HepG2 (cell line): ENCODE measurements around the gene KLHL17.
"Not testable (repeated sequence)": the region's sequence is repeated elsewhere in the genome, so short reads cannot be mapped to it uniquely, and the experiment has no call there.

Experiments used
- CEBPG ChIP-seq: IDR thresholded peaks from 2 replicates; pipeline ENCODE4 v1.6.1; 2016
- NCOR1 ChIP-seq: fragments of 200-600 bp; sonication (generic); IDR thresholded peaks from 2 replicates; pipeline ENCODE4 v1.7.0; 2017; ENCODE audit warnings: antibody characterized with exemption, low read length, borderline replicate concordance
- TMF1 ChIP-seq: sonication (generic); formaldehyde crosslinking; IDR thresholded peaks from 2 replicates; pipeline ENCODE4 v1.8.1; 2022; ENCODE audit warnings: low read depth, missing genetic modification reagents
- ZNF138 ChIP-seq: sonication (generic); formaldehyde crosslinking; IDR thresholded peaks from 2 replicates; pipeline ENCODE4 v1.5.0; 2020; ENCODE audit warnings: mild to moderate bottlenecking, low read depth, missing genetic modification reagents
- ZNF782 ChIP-seq: sonication (generic); formaldehyde crosslinking; IDR thresholded peaks from 2 replicates; pipeline ENCODE4 v1.4.0; 2020; ENCODE audit warnings: missing genetic modification reagents, mild to moderate bottlenecking, borderline replicate concordance
- TF ChIP-seq, protein P1 (sequence below): sonication (generic); formaldehyde crosslinking; IDR thresholded peaks from 2 replicates; pipeline ENCODE4 v1.4.0; 2020; ENCODE audit warnings: missing genetic modification reagents, borderline replicate concordance
- TF ChIP-seq, protein P2 (sequence below): sonication (generic); formaldehyde crosslinking; conservative IDR thresholded peaks from 2 replicates; pipeline ENCODE4 v1.4.0; 2020; ENCODE audit warnings: missing genetic modification reagents

- TF ChIP-seq, protein P1, sequence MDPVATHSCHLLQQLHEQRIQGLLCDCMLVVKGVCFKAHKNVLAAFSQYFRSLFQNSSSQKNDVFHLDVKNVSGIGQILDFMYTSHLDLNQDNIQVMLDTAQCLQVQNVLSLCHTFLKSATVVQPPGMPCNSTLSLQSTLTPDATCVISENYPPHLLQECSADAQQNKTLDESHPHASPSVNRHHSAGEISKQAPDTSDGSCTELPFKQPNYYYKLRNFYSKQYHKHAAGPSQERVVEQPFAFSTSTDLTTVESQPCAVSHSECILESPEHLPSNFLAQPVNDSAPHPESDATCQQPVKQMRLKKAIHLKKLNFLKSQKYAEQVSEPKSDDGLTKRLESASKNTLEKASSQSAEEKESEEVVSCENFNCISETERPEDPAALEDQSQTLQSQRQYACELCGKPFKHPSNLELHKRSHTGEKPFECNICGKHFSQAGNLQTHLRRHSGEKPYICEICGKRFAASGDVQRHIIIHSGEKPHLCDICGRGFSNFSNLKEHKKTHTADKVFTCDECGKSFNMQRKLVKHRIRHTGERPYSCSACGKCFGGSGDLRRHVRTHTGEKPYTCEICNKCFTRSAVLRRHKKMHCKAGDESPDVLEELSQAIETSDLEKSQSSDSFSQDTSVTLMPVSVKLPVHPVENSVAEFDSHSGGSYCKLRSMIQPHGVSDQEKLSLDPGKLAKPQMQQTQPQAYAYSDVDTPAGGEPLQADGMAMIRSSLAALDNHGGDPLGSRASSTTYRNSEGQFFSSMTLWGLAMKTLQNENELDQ (CRISPR knock-in tag) = not testable (repeated sequence)
- not testable (repeated sequence) for TF ChIP-seq ZNF138; CEBPG (CRISPR knock-in tag); NCOR1; TMF1 (CRISPR knock-in tag); ZNF782 (CRISPR knock-in tag)
- TF ChIP-seq, protein P2, sequence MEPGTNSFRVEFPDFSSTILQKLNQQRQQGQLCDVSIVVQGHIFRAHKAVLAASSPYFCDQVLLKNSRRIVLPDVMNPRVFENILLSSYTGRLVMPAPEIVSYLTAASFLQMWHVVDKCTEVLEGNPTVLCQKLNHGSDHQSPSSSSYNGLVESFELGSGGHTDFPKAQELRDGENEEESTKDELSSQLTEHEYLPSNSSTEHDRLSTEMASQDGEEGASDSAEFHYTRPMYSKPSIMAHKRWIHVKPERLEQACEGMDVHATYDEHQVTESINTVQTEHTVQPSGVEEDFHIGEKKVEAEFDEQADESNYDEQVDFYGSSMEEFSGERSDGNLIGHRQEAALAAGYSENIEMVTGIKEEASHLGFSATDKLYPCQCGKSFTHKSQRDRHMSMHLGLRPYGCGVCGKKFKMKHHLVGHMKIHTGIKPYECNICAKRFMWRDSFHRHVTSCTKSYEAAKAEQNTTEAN = not testable (repeated sequence)
Measured at GRCh38 chr1:1010131-1010530, 49.7 kb downstream of the KLHL17 start.
